Activated CD4-positive, alpha-beta T cell treated with anti-CD3 and anti-CD28 coated beads, Interleukin-2, amount 50 U/mL, for 1 hour (primary cell): Measurements from ENCODE around the gene WRAP53.

Source experiments
- DNase-seq: peaks from one replicate; pipeline ENCODE4 v3.0.0-alpha.2; 2020

The WRAP53 gene

GRCh38 chr17:7747635-7748071, 59.4 kb downstream of the WRAP53 start:
- DNase-seq: no peak

GRCh38 chr17:7748076-7748775, 59.9 kb downstream of the WRAP53 start:
- DNase-seq: no peak

GRCh38 chr17:7750321-7750821, 62.1 kb downstream of the WRAP53 start:
- no peak for DNase-seq
